ENCODE results near the gene SLC25A38.

Gene SLC25A38

GRCh38 chr3:39428745-39429201 is 45.6 kb downstream of the SLC25A38 start:
- no peak overlapping the region for H3K27ac ChIP-seq
- no peak overlapping the region for H3K4me3 ChIP-seq (ENCODE audit: low read depth, low read length)
- H3K27me3 ChIP-seq (ENCODE audit: control insufficient read depth, insufficient read depth, low read length) = no peaks in the 10 kb centered on the region
- no peaks in the 10 kb centered on the region for H3K9me3 ChIP-seq (ENCODE audit: control insufficient read depth, low read length)
- no peak for TF ChIP-seq CTCF (IDR thresholded peaks at IDR 0.05)
- no peaks in the 10 kb centered on the region for H3K4me1 ChIP-seq
- no peak overlapping the region for H3K9ac ChIP-seq
- no peak overlapping the region for H3K4me2 ChIP-seq (ENCODE audit: low read length)
- no peaks in the 10 kb centered on the region for H3K36me3 ChIP-seq (ENCODE audit: control insufficient read depth, insufficient read depth, low read length)
- peak overlapping the region; percentile 51 for H2AFZ ChIP-seq
- H3K79me2 ChIP-seq = no peaks in the 10 kb centered on the region

DNA sequence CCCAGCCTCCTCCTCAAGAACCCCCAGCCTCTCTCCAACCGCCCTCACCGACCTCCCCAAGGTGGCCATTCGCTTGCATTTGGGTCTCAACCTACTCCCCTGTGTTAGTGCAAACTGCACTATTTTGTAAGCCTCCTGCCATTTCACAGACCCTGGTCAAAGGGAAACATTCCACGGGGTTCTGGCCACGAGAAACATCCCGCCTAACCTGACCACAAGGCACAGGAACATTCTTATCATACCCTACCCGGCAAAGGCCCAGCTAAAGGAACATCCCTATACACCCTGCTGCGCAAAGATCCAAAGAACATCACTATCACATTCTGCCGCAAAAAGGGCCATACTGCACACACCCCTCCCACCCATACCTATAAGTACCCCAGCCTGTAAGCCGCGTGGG is 46.3 kb downstream of the SLC25A38 start:
- Histone ChIP-seq H3K9ac (no peak overlapping the region), H3K27ac (no peak overlapping the region), H3K4me1 (no peaks in the 10 kb centered on the region), H3K36me3 (ENCODE audit: control insufficient read depth, insufficient read depth, low read length) (no peaks in the 10 kb centered on the region), H3K4me2 (ENCODE audit: low read length) (no peak overlapping the region), H3K9me3 (ENCODE audit: control insufficient read depth, low read length) (no peaks in the 10 kb centered on the region), H3K79me2 (no peaks in the 10 kb centered on the region), H3K27me3 (ENCODE audit: control insufficient read depth, insufficient read depth, low read length) (no peaks in the 10 kb centered on the region), H3K4me3 (ENCODE audit: low read depth, low read length) (no peak overlapping the region), H2AFZ (no peak overlapping the region)
- no peak for TF ChIP-seq CTCF (IDR thresholded peaks at IDR 0.05)

GRCh38 chr3:39432342-39432741 is 49.2 kb downstream of the SLC25A38 start:
- H3K36me3 ChIP-seq (ENCODE audit: control insufficient read depth, insufficient read depth, low read length) = no peaks in the 10 kb centered on the region
- no peak overlapping the region for H3K9ac ChIP-seq
- H3K4me1 ChIP-seq = no peaks in the 10 kb centered on the region
- no peak overlapping the region for H3K4me2 ChIP-seq (ENCODE audit: low read length)
- no peaks in the 10 kb centered on the region for H3K27me3 ChIP-seq (ENCODE audit: control insufficient read depth, insufficient read depth, low read length)
- H3K4me3 ChIP-seq (ENCODE audit: low read depth, low read length) = no peak overlapping the region
- no peak for TF ChIP-seq CTCF (IDR thresholded peaks at IDR 0.05)
- no peak overlapping the region for H2AFZ ChIP-seq
- no peak overlapping the region for H3K27ac ChIP-seq
- no peaks in the 10 kb centered on the region for H3K79me2 ChIP-seq
- no peaks in the 10 kb centered on the region for H3K9me3 ChIP-seq (ENCODE audit: control insufficient read depth, low read length)

DNA sequence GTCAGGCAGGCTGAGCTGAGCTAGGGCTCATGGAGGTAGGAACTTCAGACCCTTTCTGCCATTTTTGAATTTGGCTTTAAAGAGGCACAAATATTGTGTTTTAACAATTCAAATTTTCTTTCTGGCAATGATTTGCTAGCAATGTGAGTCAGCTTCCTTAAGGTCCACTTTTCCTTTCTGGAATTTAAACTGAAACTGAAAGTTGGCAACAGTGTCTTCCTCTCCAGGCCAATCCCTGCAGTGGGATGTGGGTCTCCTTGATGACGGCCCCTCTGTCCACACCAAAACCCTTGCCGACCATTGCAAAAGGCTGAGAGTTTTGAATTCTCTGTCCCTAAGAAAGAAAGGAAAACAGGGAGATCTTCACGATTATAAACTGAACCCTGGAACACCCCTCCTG is 50.5 kb downstream of the SLC25A38 start:
- Histone ChIP-seq H3K4me1 (peaks cover 3% of the 10 kb centered on the region), H3K36me3 (ENCODE audit: control insufficient read depth, insufficient read depth, low read length) (no peaks in the 10 kb centered on the region), H3K4me3 (ENCODE audit: low read depth, low read length) (no peak overlapping the region), H3K27ac (peak overlapping the region; percentile 5), H3K4me2 (ENCODE audit: low read length) (no peak overlapping the region), H3K9me3 (ENCODE audit: control insufficient read depth, low read length) (no peaks in the 10 kb centered on the region), H3K79me2 (no peaks in the 10 kb centered on the region), H3K9ac (no peak overlapping the region), H3K27me3 (ENCODE audit: control insufficient read depth, insufficient read depth, low read length) (no peaks in the 10 kb centered on the region), H2AFZ (peak overlapping the region; percentile 8)
- TF ChIP-seq CTCF (IDR thresholded peaks at IDR 0.05) = no peak

GRCh38 chr3:39434574-39434973 is 51.4 kb downstream of the SLC25A38 start:
- H3K4me2 ChIP-seq (ENCODE audit: low read length) = no peak overlapping the region
- no peak for TF ChIP-seq CTCF (IDR thresholded peaks at IDR 0.05)
- no peak overlapping the region for H3K27ac ChIP-seq
- peaks cover 9% of the 10 kb centered on the region for H3K4me1 ChIP-seq
- H3K36me3 ChIP-seq (ENCODE audit: control insufficient read depth, insufficient read depth, low read length) = no peaks in the 10 kb centered on the region
- no peak overlapping the region for H3K4me3 ChIP-seq (ENCODE audit: low read depth, low read length)
- no peak overlapping the region for H2AFZ ChIP-seq
- H3K9me3 ChIP-seq (ENCODE audit: control insufficient read depth, low read length) = no peaks in the 10 kb centered on the region
- no peaks in the 10 kb centered on the region for H3K79me2 ChIP-seq
- no peak overlapping the region for H3K9ac ChIP-seq
- no peaks in the 10 kb centered on the region for H3K27me3 ChIP-seq (ENCODE audit: control insufficient read depth, insufficient read depth, low read length)
